Skin of body (tissue), 2 donors: ENCODE measurements around the gene KCNK7. TPM values are rescaled to one million over a fixed set of nuclear protein-coding genes. Genes with fewer than 3 reads are reported as not detected.
"Not testable (repeated sequence)": the region's sequence is repeated elsewhere in the genome, so short reads cannot be mapped to it uniquely, and the experiment has no call there.

Source experiments
- DNase-seq: peaks from one replicate; lab custom pipeline; 2025; lab: John Stamatoyannopoulos, UW
- total RNA-seq: library from RNA; depleted of rRNA; stranded (reverse); fragments of >200 nt; gene quantifications from one replicate; pipeline ENCODE4 v1.2.3, GENCODE V29; 2014

KCNK7 gene
- total RNA-seq, 1 donor from 2014 or later, result 8.5 TPM

- DNase-seq, result no peak
Measured at GRCh38 chr11:65574811-65575567, 20.6 kb downstream of the KCNK7 start.

GRCh38 chr11:65574109-65574810 is 21.3 kb downstream of the KCNK7 start:
- DNase-seq, result peak; percentile 87

DNA sequence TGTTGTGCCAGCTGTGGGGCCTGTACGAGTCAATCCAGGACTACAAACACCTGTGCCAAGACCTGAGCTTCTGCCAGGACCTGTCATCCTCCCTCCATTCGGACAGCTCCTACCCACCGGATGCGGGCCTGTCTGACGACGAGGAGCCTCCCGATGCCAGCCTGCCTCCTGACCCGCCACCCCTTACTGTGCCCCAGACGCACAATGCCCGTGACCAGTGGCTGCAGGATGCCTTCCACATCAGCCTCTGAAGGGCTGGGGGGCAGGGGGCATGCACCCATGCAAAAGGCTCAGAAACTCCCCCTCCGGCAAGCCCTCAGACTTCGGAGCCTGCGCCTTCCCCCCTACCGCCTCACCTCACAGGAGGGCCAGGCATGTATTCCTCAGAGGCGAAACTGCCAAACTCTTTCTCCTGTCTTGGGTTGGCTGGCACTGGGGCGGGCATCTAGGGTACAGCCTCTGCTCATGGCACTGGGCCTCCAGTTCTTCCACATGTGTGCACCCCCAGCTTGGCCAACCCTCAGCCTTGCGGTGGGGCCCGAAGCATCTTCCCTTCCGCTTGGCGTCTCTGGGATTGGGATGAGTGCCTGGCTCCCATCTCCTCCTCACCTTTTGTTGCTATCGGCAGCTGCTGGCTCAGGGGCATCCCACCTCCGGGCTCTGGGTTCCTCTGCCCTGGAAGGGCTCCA is 22.1 kb downstream of the KCNK7 start:
- no peak for DNase-seq

DNA sequence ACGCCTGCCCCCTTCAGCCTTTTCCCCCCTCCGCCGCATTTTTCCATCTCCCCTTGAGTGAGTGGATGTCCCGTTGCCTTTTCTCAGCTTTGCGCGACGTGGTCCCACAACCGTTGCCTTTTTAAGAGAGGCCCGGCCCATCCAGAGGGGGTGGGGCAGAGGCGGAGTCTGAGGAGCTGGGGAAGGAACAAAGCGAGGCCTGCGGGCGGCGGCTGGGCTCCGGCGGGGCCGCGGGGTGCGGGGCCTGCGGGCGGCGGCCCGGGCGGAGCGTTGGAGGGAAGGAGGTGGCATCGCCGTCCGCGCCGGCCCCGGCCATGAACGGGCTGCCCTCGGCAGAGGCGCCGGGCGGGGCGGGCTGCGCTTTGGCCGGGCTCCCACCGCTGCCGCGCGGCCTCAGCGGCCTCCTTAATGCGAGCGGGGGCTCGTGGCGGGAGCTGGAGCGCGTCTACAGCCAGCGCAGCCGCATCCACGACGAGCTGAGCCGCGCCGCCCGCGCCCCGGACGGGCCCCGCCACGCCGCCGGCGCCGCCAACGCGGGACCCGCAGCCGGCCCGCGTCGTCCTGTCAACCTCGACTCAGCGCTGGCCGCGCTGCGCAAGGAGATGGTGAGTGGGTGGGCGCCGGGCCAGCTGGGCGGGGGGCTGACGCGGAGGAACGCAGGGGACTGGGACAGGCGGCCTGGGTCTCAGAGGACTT is 23.1 kb downstream of the KCNK7 start, which contains the start of gene FAM89B:
TSS of gene FAM89B (plus strand) at position 183 of the 696 bp plus-strand sequence. CDS start at position 315, 132 bp downstream.
- DNase-seq, result peak; percentile 85

DNA sequence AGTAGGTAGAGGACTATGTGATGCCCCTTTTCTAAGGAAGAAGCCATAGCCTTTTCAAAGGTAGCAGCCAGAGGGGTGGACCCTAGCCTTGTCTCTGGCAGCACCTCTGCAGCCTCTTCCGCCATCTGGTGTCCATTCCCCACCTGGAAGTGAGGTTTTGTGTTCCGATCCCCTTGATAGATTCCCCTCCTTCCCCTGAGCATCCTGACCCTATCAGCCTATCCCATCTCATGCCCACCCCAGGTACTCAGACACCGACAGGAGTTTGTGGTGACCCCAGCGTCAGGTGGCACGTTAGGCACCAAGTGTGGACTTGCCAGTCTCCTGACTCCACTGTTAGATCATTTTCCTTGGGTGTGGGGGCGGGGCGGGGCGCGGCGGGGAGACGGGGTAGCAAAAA is 23.7 kb downstream of the KCNK7 start:
- no peak for DNase-seq

DNA sequence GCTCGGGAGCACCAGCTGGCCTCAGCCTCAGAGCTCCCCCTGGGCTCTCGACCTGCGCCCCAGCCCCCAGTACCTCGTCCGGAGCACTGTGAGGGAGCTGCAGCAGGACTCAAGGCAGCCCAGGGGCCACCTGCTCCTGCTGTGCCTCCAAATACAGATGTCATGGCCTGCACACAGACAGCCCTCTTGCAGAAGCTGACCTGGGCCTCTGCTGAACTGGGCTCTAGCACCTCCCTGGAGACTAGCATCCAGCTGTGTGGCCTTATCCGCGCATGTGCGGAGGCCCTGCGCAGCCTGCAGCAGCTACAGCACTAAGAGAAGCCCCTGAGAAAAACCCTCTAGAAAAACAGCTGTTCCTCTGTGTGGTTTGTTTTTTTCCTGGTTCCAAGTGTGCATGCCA is 24.2 kb downstream of the KCNK7 start:
- no peak for DNase-seq

DNA sequence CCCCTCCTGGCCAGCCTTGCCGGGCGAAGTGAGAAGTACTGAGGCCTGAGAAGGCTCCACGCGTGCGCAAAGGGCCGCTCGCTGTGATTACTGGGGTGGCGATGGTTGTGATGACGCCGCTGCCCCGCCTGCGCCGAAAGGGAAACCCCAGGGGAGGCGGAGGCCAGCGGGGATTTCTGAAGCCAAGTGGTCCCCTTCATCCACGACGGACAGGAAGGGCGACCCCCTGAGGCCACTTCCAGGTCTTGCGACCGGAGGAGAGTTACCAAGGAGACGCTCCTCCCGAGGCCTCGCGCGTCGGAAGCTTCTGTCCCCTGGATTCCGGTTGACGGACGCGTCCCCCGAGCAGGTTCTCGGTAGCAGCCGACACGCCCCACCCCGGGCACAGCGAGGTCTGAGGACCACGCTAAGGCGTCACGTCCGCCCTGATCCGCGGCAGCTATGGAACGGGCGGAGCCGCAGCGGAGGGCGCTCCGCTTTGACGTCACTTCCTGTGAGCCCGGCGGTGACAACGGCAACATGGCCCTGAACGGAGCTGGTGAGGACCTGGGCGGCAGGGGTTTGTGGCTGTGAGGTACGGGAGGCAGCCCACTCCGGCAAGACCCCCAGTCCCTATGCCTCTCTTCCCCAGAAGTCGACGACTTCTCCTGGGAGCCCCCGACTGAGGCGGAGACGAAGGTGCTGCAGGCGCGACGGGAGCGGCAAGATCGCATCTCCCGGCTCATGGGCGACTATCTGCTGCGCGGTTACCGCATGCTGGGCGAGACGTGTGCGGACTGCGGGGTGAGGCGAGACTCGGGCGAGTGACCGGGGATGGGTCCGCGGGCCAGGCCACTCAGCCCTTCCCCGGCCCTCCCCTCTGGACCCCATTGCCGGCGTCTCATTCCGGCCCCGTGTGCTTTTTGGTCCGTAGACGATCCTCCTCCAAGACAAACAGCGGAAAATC is 25.4 kb downstream of the KCNK7 start, which contains the start of gene ZNRD2:
TSS of gene ZNRD2 (plus strand) at position 505 of the 946 bp plus-strand sequence. CDS start at position 520, 15 bp downstream.
- peak; percentile 96 for DNase-seq

- DNase-seq, result no peak
Measured at GRCh38 chr11:65569164-65569972, 26.2 kb downstream of the KCNK7 start.

GRCh38 chr11:65565624-65566453 is 29.8 kb downstream of the KCNK7 start:
- DNase-seq, result no peak

DNA sequence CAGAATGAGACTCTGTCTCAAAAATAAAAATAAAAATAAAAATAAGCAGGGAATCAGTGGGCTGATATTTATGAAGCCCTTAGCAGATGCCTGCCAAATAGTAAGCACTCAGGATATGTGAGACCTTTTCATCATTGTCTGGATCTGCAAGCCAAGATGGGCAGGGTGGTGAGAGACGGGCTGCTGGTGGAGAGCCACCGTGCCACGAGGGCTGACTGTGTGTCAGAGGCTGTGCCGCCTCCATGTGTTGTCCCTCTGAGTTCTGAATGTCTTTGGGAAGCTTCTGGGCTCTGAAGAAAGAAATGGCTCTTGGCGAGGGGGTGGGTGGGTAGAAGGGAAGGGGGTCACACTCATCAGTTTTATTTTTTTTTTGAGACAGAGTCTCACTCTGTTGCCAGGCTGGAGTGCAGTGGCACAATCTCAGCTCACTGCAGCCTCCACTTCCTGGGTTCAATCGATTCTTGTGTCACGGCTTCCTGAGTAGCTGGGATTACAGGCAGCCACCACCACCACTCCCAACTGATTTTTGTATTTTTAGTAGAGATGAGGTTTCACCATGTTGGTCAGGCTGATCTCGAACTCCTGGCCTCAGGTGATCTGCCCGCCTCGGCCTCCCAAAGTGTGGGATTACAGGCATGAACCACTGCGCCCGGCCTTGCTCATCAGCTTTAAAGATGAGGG is 30.6 kb downstream of the KCNK7 start:
- DNase-seq, result not testable (repeated sequence)

- no peak for DNase-seq
Measured at GRCh38 chr11:65563601-65564000, 32.0 kb downstream of the KCNK7 start.

DNA sequence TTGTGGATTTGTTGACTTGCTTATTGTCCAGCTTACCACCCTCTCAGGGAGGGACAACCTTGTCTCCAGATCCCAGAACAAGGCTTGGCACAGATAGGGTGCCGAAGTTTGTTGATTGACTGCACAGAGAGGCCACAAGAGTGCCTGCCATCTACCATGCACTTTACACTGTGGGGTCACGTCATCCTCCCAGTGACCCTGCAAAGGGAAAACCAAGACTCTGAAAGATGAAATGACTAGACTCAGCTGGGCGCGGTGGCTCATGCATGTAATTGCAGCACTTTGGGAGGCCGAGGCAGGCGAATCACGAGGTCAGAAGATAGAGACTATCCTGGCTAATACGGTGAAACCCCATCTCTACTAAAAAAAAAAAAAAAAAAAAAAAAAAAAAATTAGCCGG is 32.8 kb downstream of the KCNK7 start:
- no peak for DNase-seq

DNA sequence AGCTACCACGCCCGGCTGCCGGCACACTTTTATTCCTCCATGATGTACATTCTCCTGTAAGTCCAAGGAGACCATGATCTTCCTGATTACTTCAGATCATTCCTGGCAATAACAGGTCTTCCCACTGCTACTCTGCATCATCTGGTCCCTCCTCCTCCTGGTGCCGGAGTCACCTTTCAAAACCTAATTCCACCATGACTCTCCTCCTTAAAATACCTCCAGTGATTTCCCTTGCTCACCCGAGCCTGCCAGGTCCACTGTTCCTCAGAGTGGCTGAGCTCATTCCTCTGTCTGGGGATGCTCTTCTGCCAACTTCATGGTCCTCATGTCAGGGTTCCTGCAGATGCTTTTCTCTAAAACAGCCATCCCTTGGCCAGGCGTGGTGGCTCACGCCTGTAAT is 33.6 kb downstream of the KCNK7 start:
- no peak for DNase-seq

- no peak for DNase-seq
Measured at GRCh38 chr11:65560555-65561418, 34.8 kb downstream of the KCNK7 start.

- DNase-seq, result no peak
Measured at GRCh38 chr11:65559951-65560537, 35.6 kb downstream of the KCNK7 start.

GRCh38 chr11:65559535-65559934 is 36.1 kb downstream of the KCNK7 start:
- DNase-seq, result no peak
